Measurements from ENCODE around the gene GPC6.

Gene GPC6

GRCh38 chr13:93550236-93550635, 323.6 kb downstream of the GPC6 start:
- Histone ChIP-seq H3K36me3 (peaks cover 32% of the 10 kb centered on the region), H3K27me3 (ENCODE audit: insufficient read depth, low read depth, severe bottlenecking) (no peaks in the 10 kb centered on the region), H3K9me3 (ENCODE audit: severe bottlenecking) (no peaks in the 10 kb centered on the region), H3K27ac (no peak overlapping the region), H3K4me3 (ENCODE audit: low read depth, low read length) (no peak overlapping the region)
- TF ChIP-seq, protein P1, sequence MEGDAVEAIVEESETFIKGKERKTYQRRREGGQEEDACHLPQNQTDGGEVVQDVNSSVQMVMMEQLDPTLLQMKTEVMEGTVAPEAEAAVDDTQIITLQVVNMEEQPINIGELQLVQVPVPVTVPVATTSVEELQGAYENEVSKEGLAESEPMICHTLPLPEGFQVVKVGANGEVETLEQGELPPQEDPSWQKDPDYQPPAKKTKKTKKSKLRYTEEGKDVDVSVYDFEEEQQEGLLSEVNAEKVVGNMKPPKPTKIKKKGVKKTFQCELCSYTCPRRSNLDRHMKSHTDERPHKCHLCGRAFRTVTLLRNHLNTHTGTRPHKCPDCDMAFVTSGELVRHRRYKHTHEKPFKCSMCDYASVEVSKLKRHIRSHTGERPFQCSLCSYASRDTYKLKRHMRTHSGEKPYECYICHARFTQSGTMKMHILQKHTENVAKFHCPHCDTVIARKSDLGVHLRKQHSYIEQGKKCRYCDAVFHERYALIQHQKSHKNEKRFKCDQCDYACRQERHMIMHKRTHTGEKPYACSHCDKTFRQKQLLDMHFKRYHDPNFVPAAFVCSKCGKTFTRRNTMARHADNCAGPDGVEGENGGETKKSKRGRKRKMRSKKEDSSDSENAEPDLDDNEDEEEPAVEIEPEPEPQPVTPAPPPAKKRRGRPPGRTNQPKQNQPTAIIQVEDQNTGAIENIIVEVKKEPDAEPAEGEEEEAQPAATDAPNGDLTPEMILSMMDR (IDR thresholded peaks at IDR 0.05; ENCODE audit: low read depth, low read length), result no peak
- DNase-seq, result no peak

DNA sequence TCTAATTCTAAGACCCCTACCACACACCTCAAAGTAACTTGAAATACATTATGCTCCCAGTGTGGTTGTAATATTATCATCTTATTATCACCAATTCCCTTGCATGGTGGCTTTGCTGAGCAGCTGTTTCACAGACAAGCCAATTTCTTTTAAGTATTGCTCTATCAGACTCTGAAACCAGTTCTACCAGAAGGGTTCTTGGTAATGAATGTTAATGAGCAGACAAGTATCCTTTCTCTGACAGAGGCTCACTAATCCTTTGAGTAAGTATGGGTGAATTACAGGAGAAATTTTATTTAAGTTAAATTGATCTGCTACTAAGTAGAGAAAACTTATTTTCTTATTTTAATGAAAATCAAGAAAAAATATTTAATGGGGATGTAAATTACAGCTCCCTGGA, 326.0 kb downstream of the GPC6 start:
- TF ChIP-seq, protein P1 (IDR thresholded peaks at IDR 0.05; ENCODE audit: low read depth, low read length), result no peak
- no peak for DNase-seq
- no peak overlapping the region for H3K4me3 ChIP-seq (ENCODE audit: low read depth, low read length)
- no peaks in the 10 kb centered on the region for H3K9me3 ChIP-seq (ENCODE audit: severe bottlenecking)
- H3K36me3 ChIP-seq, result peaks cover 23% of the 10 kb centered on the region
- no peak overlapping the region for H3K27ac ChIP-seq
- H3K27me3 ChIP-seq (ENCODE audit: insufficient read depth, low read depth, severe bottlenecking), result no peaks in the 10 kb centered on the region

DNA sequence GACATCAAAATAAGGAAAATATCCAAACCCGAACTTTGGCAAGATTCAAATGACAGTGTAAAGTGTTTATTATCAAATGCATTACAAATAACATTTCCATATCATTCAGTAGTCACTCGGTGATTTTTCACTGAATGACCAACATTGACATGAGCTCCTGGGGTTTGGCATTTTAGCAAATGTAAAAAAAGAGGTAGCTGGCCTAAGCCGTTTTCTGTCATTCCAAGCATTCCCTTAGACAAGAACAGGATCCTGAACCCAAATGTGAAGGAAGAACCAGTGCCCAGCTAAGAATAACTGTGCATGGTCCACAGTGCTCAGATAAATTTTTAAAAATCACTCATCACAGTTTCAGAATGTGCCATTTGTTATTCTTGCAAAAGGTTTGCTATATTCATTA, 327.9 kb downstream of the GPC6 start:
- Histone ChIP-seq H3K27ac (no peak overlapping the region), H3K9me3 (ENCODE audit: severe bottlenecking) (no peaks in the 10 kb centered on the region), H3K36me3 (peaks cover 17% of the 10 kb centered on the region), H3K27me3 (ENCODE audit: insufficient read depth, low read depth, severe bottlenecking) (no peaks in the 10 kb centered on the region), H3K4me3 (ENCODE audit: low read depth, low read length) (no peak overlapping the region)
- TF ChIP-seq, protein P1 (IDR thresholded peaks at IDR 0.05; ENCODE audit: low read depth, low read length), result no peak
- no peak for DNase-seq

DNA sequence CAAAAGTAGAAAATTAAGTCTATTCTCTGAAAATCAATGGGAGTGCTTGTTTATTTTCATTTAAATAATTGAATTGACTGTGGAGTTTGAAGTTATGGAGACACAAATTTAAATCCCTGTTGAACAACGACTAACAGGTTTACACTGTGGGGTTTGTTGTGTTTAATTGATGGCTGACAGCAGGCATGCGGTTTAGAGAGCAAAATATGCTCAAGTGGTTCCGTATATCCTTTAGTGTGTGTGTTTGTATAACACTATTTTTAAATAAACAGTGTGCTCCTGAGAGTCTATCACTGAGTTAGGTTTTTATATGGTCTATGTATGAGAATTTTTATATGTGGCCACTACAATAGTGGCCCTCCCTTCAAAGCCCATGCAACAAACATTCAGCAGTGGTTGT, 332.0 kb downstream of the GPC6 start:
- Histone ChIP-seq H3K9me3 (ENCODE audit: severe bottlenecking) (no peaks in the 10 kb centered on the region), H3K27ac (no peak overlapping the region), H3K36me3 (peaks cover 9% of the 10 kb centered on the region), H3K4me3 (ENCODE audit: low read depth, low read length) (no peak overlapping the region), H3K27me3 (ENCODE audit: insufficient read depth, low read depth, severe bottlenecking) (no peaks in the 10 kb centered on the region)
- TF ChIP-seq, protein P1 (IDR thresholded peaks at IDR 0.05; ENCODE audit: low read depth, low read length), result no peak
- DNase-seq, result no peak

- Histone ChIP-seq H3K4me3 (ENCODE audit: low read depth, low read length) (no peak overlapping the region), H3K27me3 (ENCODE audit: insufficient read depth, low read depth, severe bottlenecking) (no peaks in the 10 kb centered on the region), H3K36me3 (peaks cover 9% of the 10 kb centered on the region), H3K9me3 (ENCODE audit: severe bottlenecking) (no peaks in the 10 kb centered on the region), H3K27ac (no peak overlapping the region)
- TF ChIP-seq, protein P1 (IDR thresholded peaks at IDR 0.05; ENCODE audit: low read depth, low read length), result no peak
- no peak for DNase-seq
Measured at GRCh38 chr13:93559718-93560117, 333.1 kb downstream of the GPC6 start.

DNA sequence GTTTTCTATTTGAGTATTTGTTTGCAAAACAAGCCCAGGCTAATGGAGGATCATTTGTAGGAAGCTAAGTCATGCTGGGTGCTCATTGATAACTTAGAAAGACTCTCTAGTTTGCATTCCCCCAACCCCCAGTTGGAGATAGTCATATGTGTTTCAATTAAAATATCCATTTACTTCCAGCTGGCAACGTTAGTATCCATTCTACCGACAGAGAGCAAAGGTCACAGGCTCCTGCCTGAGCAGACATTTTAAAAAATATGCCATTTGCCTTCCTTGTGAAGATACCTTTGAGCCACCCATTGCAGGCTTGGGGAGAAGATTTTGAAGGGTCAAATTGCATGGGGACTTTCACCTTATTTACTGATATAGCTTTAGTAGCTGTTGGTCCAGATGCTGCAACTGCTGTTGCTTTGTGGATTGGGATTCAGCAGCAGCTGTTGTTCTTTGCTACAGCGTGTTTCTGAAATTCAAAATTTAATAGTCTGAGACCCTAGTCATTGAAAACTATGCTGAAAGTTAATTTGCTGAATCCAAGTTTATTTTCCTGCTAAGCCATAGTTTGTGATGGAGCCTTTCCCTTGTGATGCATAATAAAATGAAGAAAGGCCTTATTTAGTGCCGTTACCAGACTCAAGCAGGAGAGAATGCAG, 335.1 kb downstream of the GPC6 start:
- Histone ChIP-seq H3K4me3 (ENCODE audit: low read depth, low read length) (no peak overlapping the region), H3K9me3 (ENCODE audit: severe bottlenecking) (no peaks in the 10 kb centered on the region), H3K27me3 (ENCODE audit: insufficient read depth, low read depth, severe bottlenecking) (no peaks in the 10 kb centered on the region), H3K36me3 (peaks cover 5% of the 10 kb centered on the region), H3K27ac (no peak overlapping the region)
- DNase-seq, result no peak
- TF ChIP-seq, protein P1 (IDR thresholded peaks at IDR 0.05; ENCODE audit: low read depth, low read length), result no peak
